ENCODE measurements around the gene FNTB. TPM values are rescaled to one million over a fixed set of nuclear protein-coding genes. Genes with fewer than 3 reads are reported as not detected.

Gene FNTB
- total RNA-seq, 1 donor from 2014 or later = 19.9 TPM

- Mint-ChIP-seq H3K27ac (ENCODE audit: unreplicated experiment) (no peak overlapping the region), H3K36me3 (ENCODE audit: low read depth, unreplicated experiment) (peaks cover 13% of the 10 kb centered on the region), H3K9me3 (ENCODE audit: unreplicated experiment) (no peaks in the 10 kb centered on the region), H3K4me1 (ENCODE audit: low read depth, unreplicated experiment) (peaks cover 2% of the 10 kb centered on the region), H3K4me3 (ENCODE audit: unreplicated experiment) (no peak overlapping the region), H3K27me3 (ENCODE audit: low read depth, unreplicated experiment) (no peaks in the 10 kb centered on the region)
- Histone ChIP-seq H3K36me3 (ENCODE audit: insufficient read depth, low read length) (no peaks in the 10 kb centered on the region), H3K27me3 (ENCODE audit: insufficient read depth, low read length) (no peaks in the 10 kb centered on the region), H3K4me3 (ENCODE audit: insufficient read depth, low read depth, low read length) (no peak overlapping the region), H4K20me1 (ENCODE audit: insufficient read depth, low read length) (peaks cover 23% of the 10 kb centered on the region), H3K27ac (ENCODE audit: low read depth, low read length) (no peak overlapping the region), H2AFZ (ENCODE audit: low read depth, low read length) (no peak overlapping the region), H3K4me2 (ENCODE audit: low read length) (no peak overlapping the region), H3K9me3 (ENCODE audit: insufficient read depth, low read depth, low read length) (no peaks in the 10 kb centered on the region), H3K9ac (ENCODE audit: low read length) (no peak overlapping the region), H3K79me2 (ENCODE audit: insufficient read depth, low read length) (no peaks in the 10 kb centered on the region), H3K4me1 (ENCODE audit: insufficient read depth, low read length) (no peaks in the 10 kb centered on the region)
- no peak for TF ChIP-seq EZH2 (IDR thresholded peaks at IDR 0.05; ENCODE audit: insufficient read depth, low read length)
- TF ChIP-seq, protein P1, sequence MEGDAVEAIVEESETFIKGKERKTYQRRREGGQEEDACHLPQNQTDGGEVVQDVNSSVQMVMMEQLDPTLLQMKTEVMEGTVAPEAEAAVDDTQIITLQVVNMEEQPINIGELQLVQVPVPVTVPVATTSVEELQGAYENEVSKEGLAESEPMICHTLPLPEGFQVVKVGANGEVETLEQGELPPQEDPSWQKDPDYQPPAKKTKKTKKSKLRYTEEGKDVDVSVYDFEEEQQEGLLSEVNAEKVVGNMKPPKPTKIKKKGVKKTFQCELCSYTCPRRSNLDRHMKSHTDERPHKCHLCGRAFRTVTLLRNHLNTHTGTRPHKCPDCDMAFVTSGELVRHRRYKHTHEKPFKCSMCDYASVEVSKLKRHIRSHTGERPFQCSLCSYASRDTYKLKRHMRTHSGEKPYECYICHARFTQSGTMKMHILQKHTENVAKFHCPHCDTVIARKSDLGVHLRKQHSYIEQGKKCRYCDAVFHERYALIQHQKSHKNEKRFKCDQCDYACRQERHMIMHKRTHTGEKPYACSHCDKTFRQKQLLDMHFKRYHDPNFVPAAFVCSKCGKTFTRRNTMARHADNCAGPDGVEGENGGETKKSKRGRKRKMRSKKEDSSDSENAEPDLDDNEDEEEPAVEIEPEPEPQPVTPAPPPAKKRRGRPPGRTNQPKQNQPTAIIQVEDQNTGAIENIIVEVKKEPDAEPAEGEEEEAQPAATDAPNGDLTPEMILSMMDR (IDR thresholded peaks at IDR 0.05; ENCODE audit: insufficient read depth, low read depth, low read length) = no peak
- FAIRE-seq (no peak), DNase-seq (ENCODE audit: low read depth) (no peak)
Measured at GRCh38 chr14:64940336-64940910, 46.3 kb upstream of the FNTB start.

DNA sequence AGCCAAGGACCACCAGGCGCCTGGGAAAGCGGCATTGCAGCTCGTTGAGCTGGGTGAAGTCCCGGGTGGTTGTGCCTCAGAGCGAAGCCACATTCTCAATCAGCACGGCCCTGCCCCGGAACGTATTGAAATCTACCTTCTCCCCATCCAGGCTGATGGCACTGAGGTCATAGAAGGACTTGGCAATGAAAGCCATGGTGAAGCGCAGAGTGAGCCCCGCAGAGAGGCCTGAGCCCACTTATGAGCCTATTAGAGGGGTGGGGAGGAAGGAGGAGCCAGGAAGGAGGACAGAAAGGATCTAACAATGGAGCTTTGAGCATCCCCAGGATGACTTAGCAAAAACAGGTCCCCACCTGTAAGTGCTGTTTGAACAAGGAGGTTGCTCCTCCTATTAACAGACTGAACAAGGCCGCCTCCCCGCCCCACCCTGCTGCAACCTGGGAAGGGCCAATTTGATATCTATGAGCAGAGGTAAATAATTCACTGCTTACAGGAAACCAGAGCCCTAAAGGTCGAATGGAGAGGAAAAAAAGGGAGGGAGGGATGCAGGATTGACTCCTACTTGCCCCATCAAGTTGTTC lies 44.1 kb upstream of the FNTB start, which contains the start of gene GPX2:
GPX2 (minus strand) TSS at position 215 of the 581 bp plus-strand sequence; CDS start at position 196, 19 bp downstream.
- Mint-ChIP-seq H3K4me1 (ENCODE audit: low read depth, unreplicated experiment) (peaks cover 2% of the 10 kb centered on the region), H3K27ac (ENCODE audit: unreplicated experiment) (peak within 1 kb of the TSS; percentile 18), H3K27me3 (ENCODE audit: low read depth, unreplicated experiment) (no peaks in the 10 kb centered on the region), H3K36me3 (ENCODE audit: low read depth, unreplicated experiment) (peaks cover 24% of the 10 kb centered on the region), H3K4me3 (ENCODE audit: unreplicated experiment) (no peak within 1 kb of the TSS), H3K9me3 (ENCODE audit: unreplicated experiment) (no peaks in the 10 kb centered on the region)
- DNase-seq (ENCODE audit: low read depth) (no peak), FAIRE-seq (no peak)
- H2AFZ ChIP-seq (ENCODE audit: low read depth, low read length) = no peak within 1 kb of the TSS
- no peaks in the 10 kb centered on the region for H3K4me1 ChIP-seq (ENCODE audit: insufficient read depth, low read length)
- no peak within 1 kb of the TSS for H3K27ac ChIP-seq (ENCODE audit: low read depth, low read length)
- peaks cover 15% of the 10 kb centered on the region for H4K20me1 ChIP-seq (ENCODE audit: insufficient read depth, low read length)
- TF ChIP-seq, protein P1 (IDR thresholded peaks at IDR 0.05; ENCODE audit: insufficient read depth, low read depth, low read length) = no peak
- no peak for TF ChIP-seq EZH2 (IDR thresholded peaks at IDR 0.05; ENCODE audit: insufficient read depth, low read length)
- H3K4me2 ChIP-seq (ENCODE audit: low read length) = no peak within 1 kb of the TSS
- no peaks in the 10 kb centered on the region for H3K36me3 ChIP-seq (ENCODE audit: insufficient read depth, low read length)
- no peak within 1 kb of the TSS for H3K4me3 ChIP-seq (ENCODE audit: insufficient read depth, low read depth, low read length)
- H3K9ac ChIP-seq (ENCODE audit: low read length) = no peak within 1 kb of the TSS
- H3K79me2 ChIP-seq (ENCODE audit: insufficient read depth, low read length) = no peaks in the 10 kb centered on the region
- no peaks in the 10 kb centered on the region for H3K27me3 ChIP-seq (ENCODE audit: insufficient read depth, low read length)
- H3K9me3 ChIP-seq (ENCODE audit: insufficient read depth, low read depth, low read length) = no peaks in the 10 kb centered on the region

GRCh38 chr14:64943556-64943955 lies 43.1 kb upstream of the FNTB start:
- peaks cover 10% of the 10 kb centered on the region for H4K20me1 ChIP-seq (ENCODE audit: insufficient read depth, low read length)
- no peaks in the 10 kb centered on the region for H3K4me1 ChIP-seq (ENCODE audit: insufficient read depth, low read length)
- H3K27me3 ChIP-seq (ENCODE audit: insufficient read depth, low read length) = no peaks in the 10 kb centered on the region
- H3K4me2 ChIP-seq (ENCODE audit: low read length) = no peak overlapping the region
- FAIRE-seq (no peak), DNase-seq (ENCODE audit: low read depth) (no peak)
- H3K36me3 ChIP-seq (ENCODE audit: insufficient read depth, low read length) = no peaks in the 10 kb centered on the region
- no peak overlapping the region for H2AFZ ChIP-seq (ENCODE audit: low read depth, low read length)
- no peak overlapping the region for H3K4me3 ChIP-seq (ENCODE audit: insufficient read depth, low read depth, low read length)
- Mint-ChIP-seq H3K9me3 (ENCODE audit: unreplicated experiment) (no peaks in the 10 kb centered on the region), H3K4me1 (ENCODE audit: low read depth, unreplicated experiment) (peaks cover 2% of the 10 kb centered on the region), H3K4me3 (ENCODE audit: unreplicated experiment) (no peak overlapping the region), H3K27me3 (ENCODE audit: low read depth, unreplicated experiment) (no peaks in the 10 kb centered on the region), H3K36me3 (ENCODE audit: low read depth, unreplicated experiment) (peaks cover 28% of the 10 kb centered on the region), H3K27ac (ENCODE audit: unreplicated experiment) (peak overlapping the region; percentile 18)
- TF ChIP-seq, protein P1 (IDR thresholded peaks at IDR 0.05; ENCODE audit: insufficient read depth, low read depth, low read length) = no peak
- TF ChIP-seq EZH2 (IDR thresholded peaks at IDR 0.05; ENCODE audit: insufficient read depth, low read length) = no peak
- no peaks in the 10 kb centered on the region for H3K79me2 ChIP-seq (ENCODE audit: insufficient read depth, low read length)
- H3K9ac ChIP-seq (ENCODE audit: low read length) = no peak overlapping the region
- H3K27ac ChIP-seq (ENCODE audit: low read depth, low read length) = no peak overlapping the region
- no peaks in the 10 kb centered on the region for H3K9me3 ChIP-seq (ENCODE audit: insufficient read depth, low read depth, low read length)

Measured in astrocyte (in vitro differentiated cells and primary cell).